Vagina (tissue), 2 donors: ENCODE data around the gene TRIM26.

ENCODE experiments used
- POLR2A ChIP-seq, 2 donors: fragments of 450-650 bp; IDR thresholded peaks; one replicate each; pipeline ENCODE4 v1.6.1; 2017; ENCODE audit warnings: antibody characterized with exemption in 2 of 2, mild to moderate bottlenecking in 2 of 2, moderate library complexity in 2 of 2
- TF ChIP-seq, protein P1 (sequence below), 3 experiments: fragments of 450-650 bp in 2 of 3; fragments of 200-600 bp in 1 of 3; sonication (generic) in 1 of 3; IDR thresholded peaks; one replicate each; pipeline ENCODE4 v1.5.1; 2017 to 2019; ENCODE audit warnings: antibody characterized with exemption in 3 of 3, mild to moderate bottlenecking in 2 of 3, moderate library complexity in 2 of 3

- TF ChIP-seq POLR2A (IDR thresholded peaks at IDR 0.05): no peak
- TF ChIP-seq, protein P1, sequence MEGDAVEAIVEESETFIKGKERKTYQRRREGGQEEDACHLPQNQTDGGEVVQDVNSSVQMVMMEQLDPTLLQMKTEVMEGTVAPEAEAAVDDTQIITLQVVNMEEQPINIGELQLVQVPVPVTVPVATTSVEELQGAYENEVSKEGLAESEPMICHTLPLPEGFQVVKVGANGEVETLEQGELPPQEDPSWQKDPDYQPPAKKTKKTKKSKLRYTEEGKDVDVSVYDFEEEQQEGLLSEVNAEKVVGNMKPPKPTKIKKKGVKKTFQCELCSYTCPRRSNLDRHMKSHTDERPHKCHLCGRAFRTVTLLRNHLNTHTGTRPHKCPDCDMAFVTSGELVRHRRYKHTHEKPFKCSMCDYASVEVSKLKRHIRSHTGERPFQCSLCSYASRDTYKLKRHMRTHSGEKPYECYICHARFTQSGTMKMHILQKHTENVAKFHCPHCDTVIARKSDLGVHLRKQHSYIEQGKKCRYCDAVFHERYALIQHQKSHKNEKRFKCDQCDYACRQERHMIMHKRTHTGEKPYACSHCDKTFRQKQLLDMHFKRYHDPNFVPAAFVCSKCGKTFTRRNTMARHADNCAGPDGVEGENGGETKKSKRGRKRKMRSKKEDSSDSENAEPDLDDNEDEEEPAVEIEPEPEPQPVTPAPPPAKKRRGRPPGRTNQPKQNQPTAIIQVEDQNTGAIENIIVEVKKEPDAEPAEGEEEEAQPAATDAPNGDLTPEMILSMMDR (IDR thresholded peaks at IDR 0.05): no peak
These were observed 9.1 kb downstream of the TRIM26 start for GRCh38 chr6:30204116-30204515.
